OCI-LY1 (cell line): ENCODE measurements around the gene PEBP1.

Experiments used
- H2AFZ ChIP-seq: fragments of 200-600 bp; sonication (generic), shearing (Covaris generic); 2 replicates; pipeline ENCODE4 v1.6.0; 2014; ENCODE audit warnings: antibody characterized with exemption, mild to moderate bottlenecking, low read length
- H3F3A ChIP-seq: fragments of 200-600 bp; sonication (generic), shearing (Covaris generic); 2 replicates; pipeline ENCODE4 v1.6.0; 2014; ENCODE audit warnings: mild to moderate bottlenecking, antibody characterized with exemption, low read length, moderate library complexity; ENCODE audit not compliant: insufficient read depth
- H3K27ac ChIP-seq: fragments of 200-600 bp; sonication (generic); 2 replicates; pipeline ENCODE4 v1.5.1; 2014; ENCODE audit warnings: low read length, mixed run types, mild to moderate bottlenecking, low read depth; ENCODE audit not compliant: poor library complexity, severe bottlenecking
- H3K27me3 ChIP-seq: fragments of 200-600 bp; sonication (generic); 2 replicates; pipeline ENCODE4 v1.6.0; 2014; ENCODE audit warnings: antibody characterized with exemption, mild to moderate bottlenecking, low read length, moderate library complexity; ENCODE audit not compliant: insufficient read depth
- H3K36me3 ChIP-seq: fragments of 200-600 bp; sonication (generic); 2 replicates; pipeline ENCODE4 v1.6.1; 2014; ENCODE audit warnings: mild to moderate bottlenecking, antibody characterized with exemption, low read length, moderate library complexity, mixed read lengths; ENCODE audit not compliant: insufficient read depth
- H3K4me1 ChIP-seq: fragments of 200-600 bp; sonication (generic); 2 replicates; pipeline ENCODE4 v1.5.1; 2014; ENCODE audit warnings: mild to moderate bottlenecking, low read length, moderate library complexity; ENCODE audit not compliant: insufficient read depth, severe bottlenecking
- H3K4me2 ChIP-seq: fragments of 200-600 bp; sonication (generic), shearing (Covaris generic); 2 replicates; pipeline ENCODE4 v1.6.1; 2014; ENCODE audit warnings: low read length
- H3K4me3 ChIP-seq: fragments of 200-600 bp; sonication (generic); 2 replicates; pipeline ENCODE4 v1.5.1; 2014; ENCODE audit warnings: low read length, low read depth, mild to moderate bottlenecking, mixed read lengths; ENCODE audit not compliant: poor library complexity, severe bottlenecking
- H3K79me2 ChIP-seq: fragments of 200-600 bp; shearing (Covaris generic); 2 replicates; pipeline ENCODE4 v1.6.1; 2016; ENCODE audit warnings: mixed run types, low read length, mixed read lengths; ENCODE audit not compliant: insufficient read depth
- H3K9ac ChIP-seq: fragments of 200-600 bp; sonication (generic), shearing (Covaris generic); 2 replicates; pipeline ENCODE4 v1.6.1; 2014; ENCODE audit warnings: mild to moderate bottlenecking, low read length, mixed read lengths
- H3K9me2 ChIP-seq: fragments of 200-600 bp; sonication (generic), shearing (Covaris generic); 2 replicates; pipeline ENCODE4 v1.6.1; 2014; ENCODE audit warnings: low read depth, mild to moderate bottlenecking, low read length, mixed read lengths
- H3K9me3 ChIP-seq: fragments of 200-600 bp; shearing (Covaris generic); 2 replicates; pipeline ENCODE4 v1.6.1; 2014; ENCODE audit warnings: low read length, mixed read lengths
- H4K20me1 ChIP-seq: fragments of 200-600 bp; sonication (generic), shearing (Covaris generic); 2 replicates; pipeline ENCODE4 v1.6.0; 2016; ENCODE audit warnings: mild to moderate bottlenecking, low read length; ENCODE audit not compliant: insufficient read depth
- EZH2 ChIP-seq: fragments of 200-600 bp; sonication (generic), shearing (Covaris generic); IDR thresholded peaks from 2 replicates; pipeline ENCODE4 v1.8.0; 2017; ENCODE audit warnings: borderline replicate concordance, mixed run types, mild to moderate bottlenecking, antibody characterized with exemption, low read length, moderate library complexity, mixed read lengths
- TF ChIP-seq, protein P1 (sequence below): fragments of 200-600 bp; sonication (generic), shearing (Covaris generic); IDR thresholded peaks from 2 replicates; pipeline ENCODE4 v1.5.1; 2017; ENCODE audit warnings: mild to moderate bottlenecking, antibody characterized with exemption, low read length, moderate library complexity, mixed read lengths

PEBP1 gene

GRCh38 chr12:118135788-118136558, at the start of gene PEBP1:
TSS of gene PEBP1 (plus strand) at chr12:118136124. CDS start at chr12:118136210, 86 bp downstream.
- peak within 1 kb of the TSS; percentile 81 for H3K9ac ChIP-seq
- H3K9me2 ChIP-seq: no peaks in the 10 kb centered on the region
- peaks cover 12% of the 10 kb centered on the region; the same call in 1 of the 2 replicates for H3K79me2 ChIP-seq
- no peak for TF ChIP-seq EZH2
- TF ChIP-seq, protein P1, sequence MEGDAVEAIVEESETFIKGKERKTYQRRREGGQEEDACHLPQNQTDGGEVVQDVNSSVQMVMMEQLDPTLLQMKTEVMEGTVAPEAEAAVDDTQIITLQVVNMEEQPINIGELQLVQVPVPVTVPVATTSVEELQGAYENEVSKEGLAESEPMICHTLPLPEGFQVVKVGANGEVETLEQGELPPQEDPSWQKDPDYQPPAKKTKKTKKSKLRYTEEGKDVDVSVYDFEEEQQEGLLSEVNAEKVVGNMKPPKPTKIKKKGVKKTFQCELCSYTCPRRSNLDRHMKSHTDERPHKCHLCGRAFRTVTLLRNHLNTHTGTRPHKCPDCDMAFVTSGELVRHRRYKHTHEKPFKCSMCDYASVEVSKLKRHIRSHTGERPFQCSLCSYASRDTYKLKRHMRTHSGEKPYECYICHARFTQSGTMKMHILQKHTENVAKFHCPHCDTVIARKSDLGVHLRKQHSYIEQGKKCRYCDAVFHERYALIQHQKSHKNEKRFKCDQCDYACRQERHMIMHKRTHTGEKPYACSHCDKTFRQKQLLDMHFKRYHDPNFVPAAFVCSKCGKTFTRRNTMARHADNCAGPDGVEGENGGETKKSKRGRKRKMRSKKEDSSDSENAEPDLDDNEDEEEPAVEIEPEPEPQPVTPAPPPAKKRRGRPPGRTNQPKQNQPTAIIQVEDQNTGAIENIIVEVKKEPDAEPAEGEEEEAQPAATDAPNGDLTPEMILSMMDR: no peak
- H3K27me3 ChIP-seq: no peaks in the 10 kb centered on the region
- peak within 1 kb of the TSS; percentile 73 for H3K4me2 ChIP-seq
- H3F3A ChIP-seq: no peaks in the 10 kb centered on the region
- H3K9me3 ChIP-seq: no peaks in the 10 kb centered on the region
- peak within 1 kb of the TSS; percentile 84 for H3K4me3 ChIP-seq
- H3K36me3 ChIP-seq: peaks cover 18% of the 10 kb centered on the region
- peaks cover 43% of the 10 kb centered on the region for H3K4me1 ChIP-seq
- H3K27ac ChIP-seq: peak within 1 kb of the TSS; percentile 9
- no peaks in the 10 kb centered on the region for H4K20me1 ChIP-seq
- H2AFZ ChIP-seq: no peak within 1 kb of the TSS

- Histone ChIP-seq H3K4me1 (no peaks in the 10 kb centered on the region), H4K20me1 (no peaks in the 10 kb centered on the region), H3K36me3 (no peaks in the 10 kb centered on the region), H3K9ac (no peak overlapping the region), H3K79me2 (no peaks in the 10 kb centered on the region), H3K9me3 (no peaks in the 10 kb centered on the region), H3K4me3 (no peak overlapping the region), H3K9me2 (no peaks in the 10 kb centered on the region), H3K27me3 (no peaks in the 10 kb centered on the region), H2AFZ (no peak overlapping the region), H3K27ac (no peak overlapping the region), H3F3A (no peaks in the 10 kb centered on the region), H3K4me2 (no peak overlapping the region)
- TF ChIP-seq EZH2: no peak
- TF ChIP-seq, protein P1: no peak
Measured at GRCh38 chr12:118089782-118090181, 46.1 kb upstream of the PEBP1 start.

- Histone ChIP-seq H3K27ac (no peak overlapping the region), H3F3A (no peaks in the 10 kb centered on the region), H3K4me3 (no peak overlapping the region), H3K36me3 (no peaks in the 10 kb centered on the region), H3K4me2 (no peak overlapping the region), H3K79me2 (no peaks in the 10 kb centered on the region), H3K9ac (no peak overlapping the region), H2AFZ (no peak overlapping the region), H3K9me3 (no peaks in the 10 kb centered on the region), H3K9me2 (no peaks in the 10 kb centered on the region), H3K4me1 (no peaks in the 10 kb centered on the region), H4K20me1 (no peaks in the 10 kb centered on the region), H3K27me3 (no peaks in the 10 kb centered on the region)
- TF ChIP-seq, protein P1: no peak
- TF ChIP-seq EZH2: no peak
Measured at GRCh38 chr12:118094039-118094438, 41.9 kb upstream of the PEBP1 start.
